IMR-90 (cell line): ENCODE results near the gene NEUROG1. TPM values are rescaled to one million over a fixed set of nuclear protein-coding genes. Genes with fewer than 3 reads are reported as not detected.

Experiments used
- ATAC-seq: fragments of 200-7000 bp; cut with Tn5 transposase; 2 replicates; pipeline ENCODE4 v1.9.1; 2020; ENCODE audit warnings: low read depth, mild to moderate bottlenecking, moderate library complexity
- BruUV-seq: library from RNA; stranded (reverse); fragments of 400-500 nt; replicated peaks from 2 replicates; lab custom pipeline; 2021; lab: Mats Ljungman, UMichigan
- CTCF ChIA-PET: fragments of 300-600 bp; formaldehyde crosslinking; extraction: SDS; loops from one replicate; lab custom pipeline; 2021; ENCODE audit warnings: antibody characterized with exemption; lab: Yijun Ruan, JAX
- POLR2A ChIA-PET: fragments of 300-600 bp; sonication (Branson Sonifier 250); formaldehyde crosslinking; loops from one replicate; lab custom pipeline; 2022; ENCODE audit warnings: antibody characterized with exemption; ENCODE audit not compliant: unreplicated experiment; lab: Charles Lee
- DNase-seq: peaks from one replicate; pipeline ENCODE4 v3.0.0; 2013
- H2AFZ ChIP-seq: replicated peaks from 2 replicates; pipeline ENCODE3; 2013; ENCODE audit warnings: low read length, mild to moderate bottlenecking; ENCODE audit not compliant: poor library complexity
- H2AK5ac ChIP-seq: 2 replicates; pipeline ENCODE4 v1.6.1; 2013; ENCODE audit warnings: low read depth, low read length, inconsistent platforms
- H2AK9ac ChIP-seq: replicated peaks from 2 replicates; pipeline ENCODE3; 2013; ENCODE audit warnings: mild to moderate bottlenecking, low read depth, low read length, moderate library complexity; ENCODE audit not compliant: poor library complexity
- H2BK120ac ChIP-seq: 2 replicates; pipeline ENCODE4 v1.6.1; 2013; ENCODE audit warnings: low read depth, low read length, inconsistent platforms
- H2BK15ac ChIP-seq: 3 replicates; pipeline ENCODE4 v1.6.1; 2013; ENCODE audit warnings: low read depth, low read length, inconsistent platforms
- H2BK20ac ChIP-seq: 2 replicates; pipeline ENCODE4 v1.6.1; 2013; ENCODE audit warnings: low read depth, mild to moderate bottlenecking, inconsistent platforms, low read length, moderate library complexity
- H2BK5ac ChIP-seq: 2 replicates; pipeline ENCODE4 v1.6.1; 2013; ENCODE audit warnings: mild to moderate bottlenecking, low read depth, low read length, inconsistent platforms; ENCODE audit not compliant: poor library complexity, severe bottlenecking
- H3K14ac ChIP-seq: replicated peaks from 2 replicates; pipeline ENCODE4 v1.6.1; 2013; ENCODE audit warnings: low read depth, low read length, inconsistent platforms
- H3K18ac ChIP-seq: 2 replicates; pipeline ENCODE4 v1.6.1; 2013; ENCODE audit warnings: low read depth, low read length, control low read depth
- H3K23ac ChIP-seq: 2 replicates; pipeline ENCODE4 v1.6.1; 2013; ENCODE audit warnings: low read depth, low read length, inconsistent platforms
- H3K27ac ChIP-seq: 2 replicates; pipeline ENCODE4 v1.5.1; 2013; ENCODE audit warnings: mild to moderate bottlenecking, control low read depth, low read length; ENCODE audit not compliant: insufficient read depth
- H3K27me3 ChIP-seq: 2 replicates; pipeline ENCODE4 v1.6.1; 2013; ENCODE audit warnings: low read length; ENCODE audit not compliant: control insufficient read depth, insufficient read depth
- H3K36me3 ChIP-seq: 2 replicates; pipeline ENCODE4 v1.6.1; 2013; ENCODE audit warnings: low read length, mixed read lengths; ENCODE audit not compliant: control insufficient read depth, insufficient read depth
- H3K4ac ChIP-seq: 2 replicates; pipeline ENCODE4 v1.6.1; 2013; ENCODE audit warnings: low read depth, low read length, inconsistent platforms
- H3K4me1 ChIP-seq: 2 replicates; pipeline ENCODE4 v1.6.1; 2013; ENCODE audit warnings: low read length, mixed read lengths; ENCODE audit not compliant: control insufficient read depth, insufficient read depth
- H3K4me2 ChIP-seq: 2 replicates; pipeline ENCODE4 v1.6.1; 2013; ENCODE audit warnings: low read depth, mild to moderate bottlenecking, control low read depth, low read length, moderate library complexity
- H3K4me3 ChIP-seq: 2 replicates; pipeline ENCODE4 v1.5.1; 2013; ENCODE audit warnings: low read depth, mild to moderate bottlenecking, control low read depth, low read length, moderate library complexity; ENCODE audit not compliant: insufficient read depth
- H3K56ac ChIP-seq: 2 replicates; pipeline ENCODE4 v1.6.1; 2013; ENCODE audit warnings: low read length, inconsistent platforms; ENCODE audit not compliant: insufficient read depth; ENCODE audit errors: extremely low read depth
- H3K79me1 ChIP-seq, 2 experiments: 2 replicates each; pipeline ENCODE4 v1.6.1; 2013; ENCODE audit warnings: low read length in 2 of 2, inconsistent platforms in 1 of 2, low read depth in 1 of 2
- H3K9ac ChIP-seq: 2 replicates; pipeline ENCODE4 v1.6.1; 2013; ENCODE audit warnings: low read depth, low read length, control low read depth
- H3K9me1 ChIP-seq: 2 replicates; pipeline ENCODE4 v1.6.1; 2013; ENCODE audit warnings: low read length, inconsistent platforms; ENCODE audit not compliant: insufficient read depth
- H3K9me3 ChIP-seq: 2 replicates; pipeline ENCODE4 v1.6.1; 2013; ENCODE audit warnings: low read length; ENCODE audit not compliant: control insufficient read depth, insufficient read depth
- H4K20me1 ChIP-seq: 2 replicates; pipeline ENCODE4 v1.6.1; 2013; ENCODE audit warnings: low read length, inconsistent platforms; ENCODE audit not compliant: insufficient read depth
- H4K5ac ChIP-seq: 2 replicates; pipeline ENCODE4 v1.6.1; 2013; ENCODE audit warnings: mild to moderate bottlenecking, low read depth, low read length, control low read depth
- H4K8ac ChIP-seq, 2 experiments: 2 replicates each; pipeline ENCODE4 v1.6.1; 2013; ENCODE audit warnings: low read depth in 2 of 2, low read length in 2 of 2, control low read depth in 1 of 2, inconsistent platforms in 1 of 2
- H4K91ac ChIP-seq: 2 replicates; pipeline ENCODE4 v1.6.1; 2013; ENCODE audit warnings: low read depth, low read length, inconsistent platforms; ENCODE audit not compliant: insufficient read depth
- BHLHE40 ChIP-seq: fragments of 150-350 bp; IDR thresholded peaks from 2 replicates; pipeline ENCODE4 v1.6.1; 2016; ENCODE audit warnings: mild to moderate bottlenecking, low read depth, low read length
- CEBPB ChIP-seq: IDR thresholded peaks from 2 replicates; pipeline ENCODE4 v1.6.1; 2012; ENCODE audit warnings: low read depth, low read length, improper control_type of control experiment
- CHD1 ChIP-seq: IDR thresholded peaks from 2 replicates; pipeline ENCODE4 v1.6.1; 2012; ENCODE audit warnings: low read depth, low read length, improper control_type of control experiment
- FOS ChIP-seq: fragments of 150-350 bp; IDR thresholded peaks from 2 replicates; pipeline ENCODE4 v1.6.1; 2016; ENCODE audit warnings: low read depth, low read length
- MAFK ChIP-seq: IDR thresholded peaks from 2 replicates; pipeline ENCODE4 v1.6.1; 2012; ENCODE audit warnings: low read depth, low read length, improper control_type of control experiment
- MAZ ChIP-seq: IDR thresholded peaks from 2 replicates; pipeline ENCODE4 v1.6.1; 2012; ENCODE audit warnings: low read depth, mild to moderate bottlenecking, low read length, improper control_type of control experiment, moderate library complexity, borderline replicate concordance
- MXI1 ChIP-seq: IDR thresholded peaks from 2 replicates; pipeline ENCODE4 v1.6.1; 2012; ENCODE audit warnings: low read depth, mild to moderate bottlenecking, low read length, moderate library complexity, borderline replicate concordance
- NFE2L2 ChIP-seq: fragments of 150-350 bp; IDR thresholded peaks from 2 replicates; pipeline ENCODE4 v1.6.1; 2016; ENCODE audit warnings: low read depth, mild to moderate bottlenecking, low read length
- POLR2A ChIP-seq: IDR thresholded peaks from 2 replicates; pipeline ENCODE4 v1.6.1; 2012; ENCODE audit warnings: mild to moderate bottlenecking, low read depth, low read length
- RAD21 ChIP-seq: IDR thresholded peaks from 2 replicates; pipeline ENCODE4 v1.6.1; 2012; ENCODE audit warnings: low read length, improper control_type of control experiment
- RCOR1 ChIP-seq: IDR thresholded peaks from 2 replicates; pipeline ENCODE4 v1.6.1; 2012; ENCODE audit warnings: mild to moderate bottlenecking, low read length, improper control_type of control experiment; ENCODE audit not compliant: insufficient replicate concordance
- RFX5 ChIP-seq: IDR thresholded peaks from 2 replicates; pipeline ENCODE4 v1.8.0; 2012; ENCODE audit warnings: low read depth, mild to moderate bottlenecking, low read length, moderate library complexity
- SMC3 ChIP-seq: fragments of 150-350 bp; IDR thresholded peaks from 2 replicates; pipeline ENCODE4 v1.6.1; 2016; ENCODE audit warnings: low read depth, mild to moderate bottlenecking, antibody characterized with exemption, low read length, moderate library complexity
- WGBS, 2 experiments: methylation state at CpG; one replicate each; pipeline versions ENCODE4 v1.1.5 to v1.1.7; 2013; ENCODE audit warnings: missing lambda C conversion rate in 2 of 2; ENCODE audit not compliant: insufficient read length in 1 of 2; ENCODE audit errors: extremely low coverage in 2 of 2; 5-methylcytosine and 5-hydroxymethylcytosine counted together
- dilution Hi-C: fragments of 300-500 bp; cut with HindIII; formaldehyde crosslinking; loops from one replicate; pipeline ENCODE4 v1.14.3; 2018; ENCODE audit warnings: low sequenced_read_pairs; ENCODE audit not compliant: unreplicated experiment
- in situ Hi-C: fragments of 300-500 bp; cut with MboI; formaldehyde crosslinking; loops from 3 replicates; pipeline ENCODE4 v1.14.3; 2019; ENCODE audit warnings: low sequenced_read_pairs, inconsistent platforms, mixed read lengths
- intact Hi-C: fragments of 100-400 bp; cut with micrococcal nuclease; formaldehyde crosslinking; loops from 2 replicates; pipeline ENCODE4 v1.10.0; 2022
- polyA plus RNA-seq, 3 experiments: library from polyadenylated mRNA; depleted of rRNA; stranded (reverse); fragments of >200 nt; gene quantifications; 2 replicates each; pipeline ENCODE4 v1.2.3, GENCODE V29; 2012; ENCODE audit warnings: low replicate concordance in 1 of 3
- total RNA-seq: library from RNA; depleted of rRNA; stranded (reverse); fragments of >200 nt; gene quantifications from 2 replicates; pipeline ENCODE4 v1.2.3, GENCODE V29; 2012
- TF ChIP-seq, protein P1 (sequence below): fragments of 150-350 bp; IDR thresholded peaks from 2 replicates; pipeline ENCODE4 v1.6.1; 2017; ENCODE audit warnings: mild to moderate bottlenecking, antibody characterized with exemption, low read length, low read depth
- TF ChIP-seq, protein P2 (sequence below): fragments of 150-350 bp; IDR thresholded peaks from 2 replicates; pipeline ENCODE4 v1.6.1; 2016; ENCODE audit warnings: low read depth, mild to moderate bottlenecking, low read length, moderate library complexity, borderline replicate concordance
- TF ChIP-seq, protein P3 (sequence below): conservative IDR thresholded peaks from 2 replicates; pipeline ENCODE4 v1.5.1; 2012; ENCODE audit warnings: mild to moderate bottlenecking, low read depth, low read length, improper control_type of control experiment

The NEUROG1 gene
- total and polyA plus RNA-seq, 2 of the 4 experiments (the other 2 are of a cell fraction): not detected

GRCh38 chr5:135546912-135547311 lies 11.1 kb upstream of the NEUROG1 start:
- Histone ChIP-seq H3K56ac (no peak overlapping the region), H3K36me3 (no peaks in the 10 kb centered on the region), H4K8ac (no peak overlapping the region), H3K4me1 (peaks cover 2% of the 10 kb centered on the region; the same call in 1 of the 2 replicates), H2BK5ac (no peak overlapping the region), H3K4me3 (no peak overlapping the region), H4K20me1 (no peaks in the 10 kb centered on the region), H3K4me2 (no peak overlapping the region), H2BK120ac (no peak overlapping the region), H3K27ac (no peak overlapping the region), H3K18ac (no peak overlapping the region), H2BK15ac (no peak overlapping the region), H2AK9ac (no peak overlapping the region), H3K14ac (no peak overlapping the region), H3K9me1 (no peaks in the 10 kb centered on the region), H3K27me3 (peaks cover 86% of the 10 kb centered on the region), H3K23ac (no peak overlapping the region), H2AFZ (no peak overlapping the region), H3K9me3 (peaks cover 4% of the 10 kb centered on the region; the same call in 1 of the 2 replicates), H4K5ac (no peak overlapping the region), H3K4ac (no peak overlapping the region), H2AK5ac (no peak overlapping the region), H3K79me1 (no peaks in the 10 kb centered on the region), H3K9ac (no peak overlapping the region), H4K91ac (no peak overlapping the region), H2BK20ac (no peak overlapping the region)
- dilution Hi-C loops: no loop called here
- CTCF ChIA-PET: interaction anchor here (8.0 kb wide), 1 partner anchor 81 kb away, joined by 108 read pairs; no protein-coding TSS in a partner anchor
- POLR2A ChIA-PET: no interaction called here
- no TSS peak for BruUV-seq
- in situ Hi-C loops: no loop called here
- DNase-seq (no peak), ATAC-seq (no peak)
- TF ChIP-seq, protein P1, sequence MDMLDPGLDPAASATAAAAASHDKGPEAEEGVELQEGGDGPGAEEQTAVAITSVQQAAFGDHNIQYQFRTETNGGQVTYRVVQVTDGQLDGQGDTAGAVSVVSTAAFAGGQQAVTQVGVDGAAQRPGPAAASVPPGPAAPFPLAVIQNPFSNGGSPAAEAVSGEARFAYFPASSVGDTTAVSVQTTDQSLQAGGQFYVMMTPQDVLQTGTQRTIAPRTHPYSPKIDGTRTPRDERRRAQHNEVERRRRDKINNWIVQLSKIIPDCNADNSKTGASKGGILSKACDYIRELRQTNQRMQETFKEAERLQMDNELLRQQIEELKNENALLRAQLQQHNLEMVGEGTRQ: no peak
- TF ChIP-seq CHD1 (no peak), CEBPB (no peak), MAFK (no peak), MXI1 (no peak), RCOR1 (no peak), MAZ (no peak), SMC3 (no peak), RAD21 (no peak), BHLHE40 (no peak), NFE2L2 (no peak), POLR2A (no peak), RFX5 (no peak), FOS (no peak)
- TF ChIP-seq, protein P2, sequence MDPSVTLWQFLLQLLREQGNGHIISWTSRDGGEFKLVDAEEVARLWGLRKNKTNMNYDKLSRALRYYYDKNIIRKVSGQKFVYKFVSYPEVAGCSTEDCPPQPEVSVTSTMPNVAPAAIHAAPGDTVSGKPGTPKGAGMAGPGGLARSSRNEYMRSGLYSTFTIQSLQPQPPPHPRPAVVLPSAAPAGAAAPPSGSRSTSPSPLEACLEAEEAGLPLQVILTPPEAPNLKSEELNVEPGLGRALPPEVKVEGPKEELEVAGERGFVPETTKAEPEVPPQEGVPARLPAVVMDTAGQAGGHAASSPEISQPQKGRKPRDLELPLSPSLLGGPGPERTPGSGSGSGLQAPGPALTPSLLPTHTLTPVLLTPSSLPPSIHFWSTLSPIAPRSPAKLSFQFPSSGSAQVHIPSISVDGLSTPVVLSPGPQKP: no peak
- TF ChIP-seq, protein P3, sequence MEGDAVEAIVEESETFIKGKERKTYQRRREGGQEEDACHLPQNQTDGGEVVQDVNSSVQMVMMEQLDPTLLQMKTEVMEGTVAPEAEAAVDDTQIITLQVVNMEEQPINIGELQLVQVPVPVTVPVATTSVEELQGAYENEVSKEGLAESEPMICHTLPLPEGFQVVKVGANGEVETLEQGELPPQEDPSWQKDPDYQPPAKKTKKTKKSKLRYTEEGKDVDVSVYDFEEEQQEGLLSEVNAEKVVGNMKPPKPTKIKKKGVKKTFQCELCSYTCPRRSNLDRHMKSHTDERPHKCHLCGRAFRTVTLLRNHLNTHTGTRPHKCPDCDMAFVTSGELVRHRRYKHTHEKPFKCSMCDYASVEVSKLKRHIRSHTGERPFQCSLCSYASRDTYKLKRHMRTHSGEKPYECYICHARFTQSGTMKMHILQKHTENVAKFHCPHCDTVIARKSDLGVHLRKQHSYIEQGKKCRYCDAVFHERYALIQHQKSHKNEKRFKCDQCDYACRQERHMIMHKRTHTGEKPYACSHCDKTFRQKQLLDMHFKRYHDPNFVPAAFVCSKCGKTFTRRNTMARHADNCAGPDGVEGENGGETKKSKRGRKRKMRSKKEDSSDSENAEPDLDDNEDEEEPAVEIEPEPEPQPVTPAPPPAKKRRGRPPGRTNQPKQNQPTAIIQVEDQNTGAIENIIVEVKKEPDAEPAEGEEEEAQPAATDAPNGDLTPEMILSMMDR: no peak
- no CpG with 5 or more reads among the region's 4 CpGs for WGBS, 2 experiments
- intact Hi-C loops: no loop called here
